Head of caudate nucleus (tissue), 42 donors: ENCODE results near the gene NR1H2.
A peak's percentile ranks its signal among the peaks of the same experiment; 100 is the strongest.
"Not testable (repeated sequence)": the region's sequence is repeated elsewhere in the genome, so short reads cannot be mapped to it uniquely, and the experiment has no call there.

ENCODE experiments used
- DNase-seq, 42 donors: peaks; one replicate each; pipeline versions ENCODE4 v3.0.0 to v3.0.0-alpha.2; 2020 to 2021; ENCODE audit warnings: mixed read lengths in 7 of 42
- intact Hi-C: fragments of 100-400 bp; cut with DNase I; formaldehyde crosslinking; loops from one replicate; pipeline ENCODE4 v1.15.0; 2022

NR1H2 gene

GRCh38 chr19:50376166-50377050 lies at the start of gene NR1H2:
Gene NR1H2, plus strand, starts transcription at chr19:50376457. Its CDS starts 1,149 bp downstream, at chr19:50377606.
- peak; percentile 90 to 99 (median 96) for DNase-seq
- intact Hi-C loops, result no loop called here

GRCh38 chr19:50327013-50327412 lies 49.2 kb upstream of the NR1H2 start:
- peak in 1 of 42 donors; percentile 2 for DNase-seq
- intact Hi-C loops, result loop anchor here (5.0 kb wide), 1 partner anchor 125 kb away; the partner anchor contains the start of gene MYH14

- DNase-seq, result peak in 2 of 42 donors; percentile 12 to 14
Measured at GRCh38 chr19:50327461-50328223, 48.6 kb upstream of the NR1H2 start.

GRCh38 chr19:50328224-50328872 lies 47.9 kb upstream of the NR1H2 start:
- intact Hi-C loops, result loop anchor here (5.0 kb wide), 1 partner anchor 126 kb away; the partner anchor contains the start of gene MYH14
- peak in 16 of 42 donors; percentile 13 to 67 (median 45) for DNase-seq

More at GRCh38 chr19:50327461-50328223, 48.6 kb upstream of the NR1H2 start:
- intact Hi-C loops, result loop anchor here (5.0 kb wide), 1 partner anchor 125 kb away; the partner anchor contains the start of gene MYH14

GRCh38 chr19:50328873-50329145 lies 47.4 kb upstream of the NR1H2 start:
- intact Hi-C loops, result loop anchor here (5.0 kb wide), 1 partner anchor 127 kb away; the partner anchor contains the start of gene MYH14
- no peak for DNase-seq

GRCh38 chr19:50329146-50329925 lies 46.9 kb upstream of the NR1H2 start, which contains the start of gene KCNC3:
Gene KCNC3, minus strand, starts transcription at chr19:50329377. Its CDS starts 295 bp downstream, at chr19:50329082.
- peak; percentile 98 to 100 (median 100) for DNase-seq
- intact Hi-C loops, result loop anchor here (5.0 kb wide), 1 partner anchor 127 kb away; the partner anchor contains the start of gene MYH14

- not testable (repeated sequence) for DNase-seq
- intact Hi-C loops, result loop anchor here (5.0 kb wide), 1 partner anchor 128 kb away; the partner anchor contains the start of gene MYH14
Measured at GRCh38 chr19:50329926-50330294, 46.3 kb upstream of the NR1H2 start.

GRCh38 chr19:50330365-50331078 lies 45.7 kb upstream of the NR1H2 start:
- intact Hi-C loops, result no loop called here
- peak; percentile 67 to 95 (median 93) for DNase-seq

GRCh38 chr19:50331221-50331993 lies 44.9 kb upstream of the NR1H2 start:
- DNase-seq, result no peak
- intact Hi-C loops, result no loop called here

- DNase-seq, result no peak
- intact Hi-C loops, result no loop called here
Measured at GRCh38 chr19:50331994-50332243, 44.3 kb upstream of the NR1H2 start.

- intact Hi-C loops, result no loop called here
- DNase-seq, result peak in 1 of 42 donors; percentile 23
Measured at GRCh38 chr19:50332244-50333038, 43.8 kb upstream of the NR1H2 start.

- intact Hi-C loops, result no loop called here
Measured at GRCh38 chr19:50333235-50333736, 43.0 kb upstream of the NR1H2 start.

GRCh38 chr19:50333737-50334617 lies 42.3 kb upstream of the NR1H2 start:
- intact Hi-C loops, result no loop called here

More at GRCh38 chr19:50333235-50333736, 43.0 kb upstream of the NR1H2 start:
- peak; percentile 85 to 98 (median 94) for DNase-seq

GRCh38 chr19:50334741-50335421 lies 41.4 kb upstream of the NR1H2 start:
- intact Hi-C loops, result no loop called here
- no peak for DNase-seq

More at GRCh38 chr19:50333737-50334617, 42.3 kb upstream of the NR1H2 start:
- DNase-seq, result peak in 41 of 42 donors; percentile 61 to 94 (median 85)
